Lung (tissue), 12 donors: ENCODE results near the gene PLEKHA1. TPM values are rescaled to one million over a fixed set of nuclear protein-coding genes. Genes with fewer than 3 reads are reported as not detected.

Experiments used
- ATAC-seq: fragments of 200-7000 bp; cut with Tn5 transposase; one replicate; pipeline ENCODE4 v1.9.1; 2020; ENCODE audit warnings: moderate number of reproducible peaks; ENCODE audit not compliant: insufficient read depth, low FRiP score
- DNase-seq, 3 donors: peaks; one replicate each; pipeline ENCODE4 v3.0.0-alpha.2; 2013 to 2017
- H3K27ac ChIP-seq, 2 donors: one replicate each; pipeline ENCODE4 v1.5.1; 2013; ENCODE audit warnings: mild to moderate bottlenecking in 2 of 2, moderate library complexity in 2 of 2, control low read depth in 1 of 2, inconsistent platforms in 1 of 2, low read depth in 1 of 2, low read length in 1 of 2
- H3K27me3 ChIP-seq, 3 donors: one replicate each; pipeline ENCODE4 v1.5.1; 2013; ENCODE audit warnings: low read length in 2 of 3; ENCODE audit not compliant: control insufficient read depth in 3 of 3, insufficient read depth in 3 of 3
- H3K36me3 ChIP-seq, 4 donors: one replicate each; pipeline ENCODE4 v1.5.1; 2013; ENCODE audit warnings: low read length in 4 of 4, mild to moderate bottlenecking in 1 of 4, moderate library complexity in 1 of 4; ENCODE audit not compliant: control insufficient read depth in 4 of 4, insufficient read depth in 4 of 4
- H3K4me1 ChIP-seq, 5 donors: one replicate each; pipeline ENCODE4 v1.5.1; 2013; ENCODE audit warnings: low read length in 5 of 5, mild to moderate bottlenecking in 2 of 5, moderate library complexity in 1 of 5; ENCODE audit not compliant: control insufficient read depth in 5 of 5, insufficient read depth in 5 of 5
- H3K4me3 ChIP-seq: one replicate; pipeline ENCODE4 v1.5.1; 2013; ENCODE audit warnings: mild to moderate bottlenecking, control low read depth, moderate library complexity
- H3K9ac ChIP-seq, 2 donors: one replicate each; pipeline ENCODE4 v1.5.1; 2013; ENCODE audit warnings: low read length in 2 of 2, control low read depth in 1 of 2; ENCODE audit not compliant: insufficient read depth in 1 of 2
- H3K9me3 ChIP-seq, 4 donors: one replicate each; pipeline ENCODE4 v1.5.1; 2013; ENCODE audit warnings: low read length in 3 of 4, mild to moderate bottlenecking in 1 of 4, moderate library complexity in 1 of 4; ENCODE audit not compliant: control insufficient read depth in 4 of 4, insufficient read depth in 3 of 4
- WGBS, 2 donors: extraction: QIAGEN DNeasy Blood & Tissue Kit; methylation state at CpG; one replicate each; pipeline ENCODE4 v1.1.7; 2013; 5-methylcytosine and 5-hydroxymethylcytosine counted together
- polyA plus RNA-seq, 2 donors: library from polyadenylated mRNA; stranded (reverse); fragments of 200-250 nt; gene quantifications; one replicate each; pipeline ENCODE4 v1.2.1, GENCODE V29; 2013
- total RNA-seq, 2 donors: library from RNA; depleted of rRNA in 1 of 2; stranded (reverse); fragments of >200 nt in 1 of 2; gene quantifications; one replicate each; pipeline ENCODE4 v1.2.1, GENCODE V29; 2014 to 2021
- TF ChIP-seq, protein P1 (sequence below): IDR thresholded peaks from 2 replicates; pipeline ENCODE4 v1.5.1; 2012; ENCODE audit warnings: mild to moderate bottlenecking; ENCODE audit errors: control extremely low read depth, extremely low read depth
- donor health status: control.
- donor health status: control.
- donor health status: Bipolar disorder and iron deficiency.
- donor health status: healthy.
- donor health status: DM: yes; HTN: yes; CAD: no.

The PLEKHA1 gene
- total and polyA plus RNA-seq, 4 donors = 18.9 to 73.2 (median 28.2) TPM

DNA sequence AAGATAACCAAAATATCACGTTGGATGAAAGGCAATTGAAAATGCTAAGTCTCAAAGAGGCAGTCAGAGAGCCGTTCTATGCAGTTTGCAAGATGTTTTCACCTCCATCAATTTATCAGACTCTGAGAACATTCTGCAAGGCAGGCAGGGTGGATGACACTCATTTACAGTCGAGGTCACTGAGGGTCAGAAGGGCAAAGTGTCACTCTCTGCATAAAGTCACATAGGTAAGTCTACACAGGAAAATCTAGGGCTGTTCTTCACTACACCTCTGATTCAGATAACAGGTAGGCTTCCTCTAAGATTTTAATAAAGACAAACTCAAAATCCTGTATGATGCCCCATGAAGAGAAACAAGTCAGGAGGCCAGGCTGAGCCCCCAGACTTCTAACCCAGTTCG is 1.4 kb upstream of the PLEKHA1 start:
- Histone ChIP-seq H3K9me3 (peaks cover 0 to 2% (median 0%) of the 10 kb centered on the region in 4 donors), H3K4me1 (peaks cover 0 to 9% (median 2%) of the 10 kb centered on the region in 5 donors), H3K27me3 (no peaks in the 10 kb centered on the region), H3K9ac (no peak overlapping the region), H3K4me3 (no peak overlapping the region), H3K36me3 (no peaks in the 10 kb centered on the region), H3K27ac (peak overlapping the region in 1 of 2 donors; percentile 79)
- WGBS, 2 donors = 63 to 79% methylated on average over 4 of the region's 4 CpGs
- DNase-seq (no peak), ATAC-seq (no peak)
- TF ChIP-seq, protein P1, sequence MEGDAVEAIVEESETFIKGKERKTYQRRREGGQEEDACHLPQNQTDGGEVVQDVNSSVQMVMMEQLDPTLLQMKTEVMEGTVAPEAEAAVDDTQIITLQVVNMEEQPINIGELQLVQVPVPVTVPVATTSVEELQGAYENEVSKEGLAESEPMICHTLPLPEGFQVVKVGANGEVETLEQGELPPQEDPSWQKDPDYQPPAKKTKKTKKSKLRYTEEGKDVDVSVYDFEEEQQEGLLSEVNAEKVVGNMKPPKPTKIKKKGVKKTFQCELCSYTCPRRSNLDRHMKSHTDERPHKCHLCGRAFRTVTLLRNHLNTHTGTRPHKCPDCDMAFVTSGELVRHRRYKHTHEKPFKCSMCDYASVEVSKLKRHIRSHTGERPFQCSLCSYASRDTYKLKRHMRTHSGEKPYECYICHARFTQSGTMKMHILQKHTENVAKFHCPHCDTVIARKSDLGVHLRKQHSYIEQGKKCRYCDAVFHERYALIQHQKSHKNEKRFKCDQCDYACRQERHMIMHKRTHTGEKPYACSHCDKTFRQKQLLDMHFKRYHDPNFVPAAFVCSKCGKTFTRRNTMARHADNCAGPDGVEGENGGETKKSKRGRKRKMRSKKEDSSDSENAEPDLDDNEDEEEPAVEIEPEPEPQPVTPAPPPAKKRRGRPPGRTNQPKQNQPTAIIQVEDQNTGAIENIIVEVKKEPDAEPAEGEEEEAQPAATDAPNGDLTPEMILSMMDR = no peak

DNA sequence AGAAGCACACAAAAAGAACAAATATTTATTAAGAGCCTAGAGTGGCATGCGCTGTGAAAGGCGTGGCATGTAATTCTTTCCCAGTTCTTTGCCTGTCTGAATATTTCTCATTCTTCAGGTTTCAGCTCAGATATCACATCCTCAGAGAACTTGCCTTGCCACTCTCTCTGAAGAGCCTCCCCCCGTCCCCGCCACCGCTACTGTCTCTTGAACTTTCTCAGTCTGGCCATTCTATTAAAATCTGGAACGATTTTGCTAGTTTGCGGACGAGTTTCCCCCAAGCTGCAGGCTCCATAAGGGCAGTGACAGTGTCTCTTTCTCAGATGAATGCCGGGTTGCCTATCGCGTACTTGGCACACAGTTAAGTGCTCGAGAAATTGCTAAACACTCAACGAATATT is 787 bp upstream of the PLEKHA1 start:
- ATAC-seq (no peak), DNase-seq (peak in 1 of 3 donors; percentile 34)
- WGBS, 2 donors = 6 to 8% methylated on average over 13 of the region's 13 CpGs
- H3K27me3 ChIP-seq = no peaks in the 10 kb centered on the region
- peaks cover 0 to 10% (median 5%) of the 10 kb centered on the region in 5 donors for H3K4me1 ChIP-seq
- H3K36me3 ChIP-seq = no peaks in the 10 kb centered on the region
- no peak overlapping the region for H3K4me3 ChIP-seq
- peak overlapping the region; percentile 79 to 91 for H3K27ac ChIP-seq
- peaks cover 0 to 2% (median 0%) of the 10 kb centered on the region in 4 donors for H3K9me3 ChIP-seq
- TF ChIP-seq, protein P1 = no peak
- H3K9ac ChIP-seq = peak overlapping the region; percentile 61 to 72

DNA sequence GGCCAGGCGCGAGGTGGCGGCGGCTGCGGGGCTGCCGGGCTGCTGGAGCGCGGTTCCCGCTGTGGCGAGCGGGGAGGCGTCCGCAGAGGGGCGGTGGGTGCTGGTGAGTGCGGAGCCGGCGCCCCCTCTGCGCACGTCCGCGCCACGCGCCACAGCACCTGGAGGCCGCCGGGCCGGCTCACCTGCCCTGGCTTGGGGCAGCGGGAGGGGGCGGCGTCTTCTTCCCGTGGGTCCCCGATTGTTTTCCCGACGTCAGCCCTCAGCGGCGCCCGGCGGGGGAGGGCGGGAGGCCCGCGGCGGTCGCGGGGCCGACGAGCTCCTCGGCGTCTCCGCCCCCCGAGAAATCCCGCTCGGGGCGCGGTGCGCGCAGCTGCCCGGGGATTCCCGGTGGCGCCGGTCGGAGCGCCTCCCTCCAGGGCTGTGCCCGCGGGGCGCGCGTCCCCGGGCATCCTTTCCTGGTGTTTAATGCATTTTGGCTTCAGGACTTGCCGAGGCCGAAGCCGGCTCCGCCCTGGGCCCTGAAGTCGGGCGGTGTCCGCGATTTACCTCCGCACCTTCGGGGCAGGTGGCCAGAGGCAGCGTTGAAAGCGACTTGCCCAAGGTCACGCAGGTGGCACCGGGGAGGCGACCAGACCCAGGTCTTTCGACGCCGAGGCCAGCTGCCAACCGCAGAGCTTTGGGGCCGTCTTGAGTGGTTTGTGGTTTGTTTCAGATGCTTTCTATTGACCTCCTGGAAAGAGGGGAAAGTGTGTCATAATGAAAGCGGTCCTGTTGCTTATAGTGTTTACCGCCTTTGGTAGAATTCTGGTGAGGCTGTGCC is 561 bp downstream of the PLEKHA1 start:
- ATAC-seq = peak; percentile 59
- Histone ChIP-seq H3K36me3 (no peaks in the 10 kb centered on the region), H3K9ac (peak overlapping the region; percentile 69 to 80), H3K9me3 (no peaks in the 10 kb centered on the region), H3K27me3 (no peaks in the 10 kb centered on the region), H3K4me1 (peaks cover 0 to 13% (median 5%) of the 10 kb centered on the region in 5 donors), H3K27ac (peak overlapping the region; percentile 97 to 100), H3K4me3 (peak overlapping the region; percentile 82)
- TF ChIP-seq, protein P1 = no peak
- DNase-seq = peak; percentile 58 to 71 (median 64)
- 1% methylated on average over 50 to 89 of the region's 89 CpGs for WGBS, 2 donors
